GM19193 (cell line): ENCODE data around the gene COA3.

ENCODE experiments used
- POLR2A ChIP-seq: IDR thresholded peaks from 4 replicates; pipeline ENCODE4 v1.6.1; 2011; ENCODE audit not compliant: insufficient read depth, insufficient read length; ENCODE audit errors: extremely low read depth

The COA3 gene

GRCh38 chr17:42832213-42832933 is 33.9 kb upstream of the COA3 start:
- no peak for TF ChIP-seq POLR2A

- no peak for TF ChIP-seq POLR2A
Measured at GRCh38 chr17:42830971-42831370, 32.5 kb upstream of the COA3 start.

- TF ChIP-seq POLR2A, result no peak
Measured at GRCh38 chr17:42827472-42827871, 29.0 kb upstream of the COA3 start.

DNA sequence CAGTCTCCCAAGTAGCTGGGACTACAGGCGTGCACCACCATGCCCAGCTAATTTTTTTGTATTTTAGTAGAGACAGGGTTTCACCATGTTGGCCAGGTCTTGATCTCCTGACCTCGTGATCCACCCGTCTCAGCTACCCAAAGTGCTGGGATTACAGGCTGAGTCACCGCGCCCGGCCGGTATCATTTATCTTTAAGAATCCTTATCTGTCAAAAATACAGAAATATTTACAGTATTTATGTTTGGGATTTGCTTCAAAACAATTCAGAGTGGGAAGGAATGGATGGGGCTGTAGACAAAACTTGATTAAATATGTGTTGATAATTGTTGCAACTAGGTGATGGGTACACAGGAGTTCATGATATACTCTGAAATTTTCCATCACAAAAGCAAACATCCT is 22.7 kb upstream of the COA3 start:
- TF ChIP-seq POLR2A, result no peak

GRCh38 chr17:42819939-42820535 is 21.5 kb upstream of the COA3 start:
- no peak for TF ChIP-seq POLR2A

DNA sequence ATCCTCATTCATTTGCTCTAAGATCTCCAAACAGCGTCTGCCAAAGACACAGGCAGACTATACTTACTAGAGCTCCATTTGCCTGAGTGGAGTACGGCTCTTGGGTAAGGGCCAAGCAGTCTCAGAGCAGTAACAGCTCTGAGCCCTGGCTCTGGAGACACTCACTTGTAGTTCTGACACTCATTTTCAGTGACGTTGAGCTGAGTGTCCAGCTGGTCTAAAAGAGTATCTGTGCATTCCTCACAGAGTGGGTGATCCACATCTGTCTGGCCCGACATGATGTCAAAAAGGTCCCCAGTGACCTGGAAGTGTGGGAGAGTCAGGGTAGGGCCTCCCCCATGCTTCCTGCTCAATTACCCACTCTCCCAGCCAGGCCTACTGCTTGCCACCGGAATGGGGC is 19.9 kb upstream of the COA3 start:
- TF ChIP-seq POLR2A, result no peak

GRCh38 chr17:42817866-42818265 is 19.4 kb upstream of the COA3 start:
- no peak for TF ChIP-seq POLR2A

GRCh38 chr17:42814633-42815399 is 16.3 kb upstream of the COA3 start:
- TF ChIP-seq POLR2A, result no peak

GRCh38 chr17:42809250-42809649 is 10.7 kb upstream of the COA3 start:
- no peak for TF ChIP-seq POLR2A

- no peak for TF ChIP-seq POLR2A
Measured at GRCh38 chr17:42806249-42806648, 7.7 kb upstream of the COA3 start.

DNA sequence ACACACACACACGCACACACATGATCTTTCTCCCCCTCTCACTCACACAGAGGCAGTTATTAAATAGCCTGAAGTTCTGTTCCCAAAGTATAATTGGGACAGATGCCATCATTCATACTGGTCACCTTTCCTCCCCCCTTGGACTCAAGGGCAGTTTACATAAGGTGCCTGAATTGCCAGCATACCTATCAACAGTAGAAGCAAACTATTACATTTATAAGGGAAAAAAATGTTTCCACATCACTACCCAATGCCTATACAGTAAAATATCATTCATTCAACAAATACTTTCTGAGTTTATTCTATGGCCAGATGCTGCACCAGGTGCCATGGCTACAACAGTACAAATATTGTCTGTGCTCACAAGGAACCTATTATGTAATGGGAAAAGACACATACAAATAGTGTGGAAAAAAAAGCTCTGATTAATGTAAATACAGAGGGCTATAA is 6.4 kb upstream of the COA3 start:
- TF ChIP-seq POLR2A, result no peak

- no peak for TF ChIP-seq POLR2A
Measured at GRCh38 chr17:42803074-42803883, 4.8 kb upstream of the COA3 start.

GRCh38 chr17:42798011-42798382 is 507 bp downstream of the COA3 start:
- no peak for TF ChIP-seq POLR2A

DNA sequence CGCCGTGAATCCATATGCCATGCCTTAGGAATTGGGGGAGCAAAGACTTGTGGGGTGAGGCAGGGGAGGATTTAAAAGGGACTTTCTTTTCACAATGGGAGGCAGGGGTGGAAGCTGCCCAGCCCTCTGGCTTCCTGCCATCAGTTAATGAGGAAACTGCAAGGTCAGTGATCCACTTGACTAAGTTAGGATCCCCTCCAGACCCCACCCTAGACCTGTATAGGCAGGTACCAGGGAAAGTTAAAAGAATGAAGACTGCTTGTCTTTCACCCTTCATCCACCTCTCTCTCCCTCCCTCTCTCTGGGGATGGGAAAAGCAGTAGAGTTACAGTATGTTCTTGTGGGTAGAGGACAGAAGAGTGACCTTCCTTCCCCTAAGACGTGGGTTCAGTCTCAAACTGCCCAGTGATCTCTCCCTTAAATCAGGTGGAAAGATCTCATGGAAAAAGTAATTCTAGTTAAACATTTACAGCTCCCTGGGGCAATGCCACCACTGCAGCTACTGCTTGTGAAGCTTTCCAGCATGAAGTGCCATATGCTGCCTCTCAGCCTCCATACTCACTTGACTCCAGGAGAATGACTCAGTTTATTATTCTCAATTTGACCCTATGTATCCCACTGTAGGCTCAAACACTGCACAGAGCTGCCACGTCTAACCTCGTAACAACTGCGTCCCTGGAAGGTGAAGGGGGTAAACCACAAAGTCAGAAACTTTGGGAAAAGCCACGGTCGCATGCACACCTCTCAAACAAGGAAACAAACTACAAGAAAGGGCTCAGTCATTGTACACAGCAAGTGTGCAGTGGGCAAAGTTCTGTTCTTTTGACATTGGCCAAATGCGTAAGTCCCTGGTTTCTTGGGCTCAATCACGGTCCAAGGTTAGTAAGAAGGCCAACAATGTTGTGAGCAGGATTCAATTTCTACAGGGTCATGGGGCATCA is 1.2 kb downstream of the COA3 start:
- no peak for TF ChIP-seq POLR2A
